OCI-LY3 (cell line): ENCODE measurements around the gene SH3PXD2B.

ENCODE experiments used
- CTCF ChIP-seq: fragments of 200-600, 300-600 bp; sonication (generic); IDR thresholded peaks from 2 replicates; pipeline ENCODE4 v1.5.1; 2014; ENCODE audit warnings: antibody characterized with exemption, low read length, low read depth
- EZH2phosphoT487 ChIP-seq: fragments of 200-600 bp; shearing (Covaris generic); IDR thresholded peaks from 2 replicates; pipeline ENCODE4 v1.6.1; 2018; ENCODE audit warnings: antibody characterized with exemption, mixed run types, low read depth

GRCh38 chr5:172312286-172312685, 142.0 kb downstream of the SH3PXD2B start:
- no peak for TF ChIP-seq CTCF
- no peak for TF ChIP-seq EZH2phosphoT487
